A549 (cell line): ENCODE measurements around the gene ZNF367.

Source experiments
- FOSL2 ChIP-seq, 2 experiments: fragments of 450-650 bp in 1 of 2; fragments of >200 bp in 1 of 2; sonication (Bioruptor Twin) in 1 of 2; formaldehyde crosslinking; IDR thresholded peaks; 2 replicates each; pipeline versions ENCODE4 v1.5.0 to v1.6.1; 2016 to 2020; ENCODE audit warnings: mild to moderate bottlenecking in 1 of 2, moderate library complexity in 1 of 2
- HOXB13 ChIP-seq: fragments of 250-450 bp; sonication (Bioruptor Pico); IDR thresholded peaks from 2 replicates; pipeline ENCODE4 v1.5.0; 2020; ENCODE audit warnings: low read depth, mild to moderate bottlenecking, moderate library complexity
- JUNB ChIP-seq: fragments of >200 bp; sonication (Bioruptor Twin); formaldehyde crosslinking; IDR thresholded peaks from 2 replicates; pipeline ENCODE4 v1.6.1; 2016
- KDM1A ChIP-seq: fragments of 200-600 bp; sonication (generic); IDR thresholded peaks from 2 replicates; pipeline ENCODE4 v1.6.1; 2016; ENCODE audit warnings: low read depth, mild to moderate bottlenecking
- TF ChIP-seq, protein P1 (sequence below): fragments of >200 bp; sonication (Bioruptor Twin); formaldehyde crosslinking; IDR thresholded peaks from 3 replicates; pipeline ENCODE4 v1.5.1; 2016

DNA sequence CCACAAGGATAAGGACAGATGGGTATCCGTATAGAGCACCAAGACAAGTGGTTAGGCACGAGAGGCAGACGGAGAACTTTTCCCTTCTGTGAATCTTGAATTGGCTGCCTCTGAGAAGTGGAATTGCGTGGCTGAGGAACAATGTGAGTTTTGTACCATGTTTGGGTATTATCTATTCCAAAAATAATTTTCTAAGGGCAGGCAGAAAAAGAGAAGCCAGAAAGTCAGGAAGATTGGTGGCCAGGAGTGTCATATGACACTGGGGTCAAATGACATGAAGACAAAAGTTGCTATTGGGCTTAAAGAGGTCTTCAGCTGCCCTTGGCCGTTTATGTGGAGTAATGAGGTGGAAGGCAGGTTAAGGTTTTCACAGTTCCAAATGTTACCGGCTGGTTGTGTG is 46.3 kb upstream of the ZNF367 start:
- no peak for TF ChIP-seq JUNB
- TF ChIP-seq, protein P1, sequence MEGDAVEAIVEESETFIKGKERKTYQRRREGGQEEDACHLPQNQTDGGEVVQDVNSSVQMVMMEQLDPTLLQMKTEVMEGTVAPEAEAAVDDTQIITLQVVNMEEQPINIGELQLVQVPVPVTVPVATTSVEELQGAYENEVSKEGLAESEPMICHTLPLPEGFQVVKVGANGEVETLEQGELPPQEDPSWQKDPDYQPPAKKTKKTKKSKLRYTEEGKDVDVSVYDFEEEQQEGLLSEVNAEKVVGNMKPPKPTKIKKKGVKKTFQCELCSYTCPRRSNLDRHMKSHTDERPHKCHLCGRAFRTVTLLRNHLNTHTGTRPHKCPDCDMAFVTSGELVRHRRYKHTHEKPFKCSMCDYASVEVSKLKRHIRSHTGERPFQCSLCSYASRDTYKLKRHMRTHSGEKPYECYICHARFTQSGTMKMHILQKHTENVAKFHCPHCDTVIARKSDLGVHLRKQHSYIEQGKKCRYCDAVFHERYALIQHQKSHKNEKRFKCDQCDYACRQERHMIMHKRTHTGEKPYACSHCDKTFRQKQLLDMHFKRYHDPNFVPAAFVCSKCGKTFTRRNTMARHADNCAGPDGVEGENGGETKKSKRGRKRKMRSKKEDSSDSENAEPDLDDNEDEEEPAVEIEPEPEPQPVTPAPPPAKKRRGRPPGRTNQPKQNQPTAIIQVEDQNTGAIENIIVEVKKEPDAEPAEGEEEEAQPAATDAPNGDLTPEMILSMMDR = no peak
- TF ChIP-seq HOXB13 = no peak
- no peak for TF ChIP-seq KDM1A
- TF ChIP-seq FOSL2 (IDR thresholded peaks at IDR 0.05) = no peak
- TF ChIP-seq FOSL2 (CRISPR knock-in tag; IDR thresholded peaks at IDR 0.05) = no peak
